ENCODE data around the gene LHX1.

- no peak for TF ChIP-seq POLR2A (IDR thresholded peaks at IDR 0.05)
- no peak for TF ChIP-seq CTCF (IDR thresholded peaks at IDR 0.05)
These were observed 46.7 kb upstream of the LHX1 start for GRCh38 chr17:36890398-36891168.

Data from body of pancreas (tissue), 4 donors.